Liver (tissue), 9 donors: ENCODE data around the gene NCAM2. TPM values are rescaled to one million over a fixed set of nuclear protein-coding genes. Genes with fewer than 3 reads are reported as not detected.

ENCODE experiments used
- DNase-seq: peaks from one replicate; pipeline ENCODE4 v3.0.0-alpha.2; 2017; ENCODE audit warnings: low spot score
- H3K27ac ChIP-seq, 2 donors: one replicate each; pipeline ENCODE4 v1.7.0; 2013; ENCODE audit warnings: inconsistent platforms in 2 of 2, low read length in 2 of 2, control low read depth in 1 of 2, low read depth in 1 of 2, mild to moderate bottlenecking in 1 of 2
- H3K27me3 ChIP-seq, 4 donors: one replicate each; pipeline versions ENCODE4 v1.6.1 to v1.7.0; 2013; ENCODE audit warnings: low read length in 3 of 4, inconsistent platforms in 1 of 4, mild to moderate bottlenecking in 1 of 4, moderate library complexity in 1 of 4; ENCODE audit not compliant: control insufficient read depth in 4 of 4, insufficient read depth in 4 of 4
- H3K36me3 ChIP-seq, 4 donors: one replicate each; pipeline versions ENCODE4 v1.6.1 to v1.7.0; 2013; ENCODE audit warnings: low read length in 3 of 4, mild to moderate bottlenecking in 3 of 4, low read depth in 1 of 4, moderate library complexity in 1 of 4; ENCODE audit not compliant: control insufficient read depth in 4 of 4, insufficient read depth in 3 of 4
- H3K4me1 ChIP-seq, 4 donors: one replicate each; pipeline versions ENCODE4 v1.6.1 to v1.7.0; 2013; ENCODE audit warnings: low read length in 3 of 4, mild to moderate bottlenecking in 3 of 4, moderate library complexity in 1 of 4; ENCODE audit not compliant: control insufficient read depth in 4 of 4, insufficient read depth in 4 of 4
- H3K4me3 ChIP-seq, 3 donors: one replicate each; pipeline versions ENCODE4 v1.6.1 to v1.7.0; 2013; ENCODE audit warnings: low read length in 3 of 3, control low read depth in 1 of 3, low read depth in 1 of 3, mild to moderate bottlenecking in 1 of 3
- H3K9ac ChIP-seq, 2 donors: one replicate each; pipeline ENCODE4 v1.7.0; 2013; ENCODE audit warnings: low read length in 2 of 2, mild to moderate bottlenecking in 2 of 2, moderate library complexity in 2 of 2, control low read depth in 1 of 2, low read depth in 1 of 2
- H3K9me3 ChIP-seq, 4 donors: one replicate each; pipeline versions ENCODE4 v1.6.1 to v1.7.0; 2013; ENCODE audit warnings: low read length in 3 of 4; ENCODE audit not compliant: control insufficient read depth in 4 of 4
- EGR1 ChIP-seq, 2 donors: IDR thresholded peaks; 2 replicates each; pipeline ENCODE4 v1.6.1; 2016 to 2018; ENCODE audit warnings: antibody characterized with exemption in 2 of 2, low read depth in 2 of 2
- FOXA1 ChIP-seq: IDR thresholded peaks from 2 replicates; pipeline ENCODE4 v1.6.1; 2016; ENCODE audit warnings: antibody characterized with exemption
- FOXA2 ChIP-seq: IDR thresholded peaks from 2 replicates; pipeline ENCODE4 v1.6.1; 2016; ENCODE audit warnings: antibody characterized with exemption
- GABPA ChIP-seq, 2 donors: IDR thresholded peaks in 1 of 2; conservative IDR thresholded peaks in 1 of 2; 2 replicates each; pipeline ENCODE4 v1.6.1; 2016; ENCODE audit warnings: antibody characterized with exemption in 2 of 2, mild to moderate bottlenecking in 1 of 2, moderate library complexity in 1 of 2
- HNF4A ChIP-seq, 2 donors: conservative IDR thresholded peaks; 2 replicates each; pipeline ENCODE4 v1.6.1; 2016; ENCODE audit warnings: antibody characterized with exemption in 2 of 2, mild to moderate bottlenecking in 2 of 2
- HNF4G ChIP-seq: IDR thresholded peaks from 2 replicates; pipeline ENCODE4 v1.6.1; 2016; ENCODE audit warnings: antibody characterized with exemption
- JUND ChIP-seq, 2 donors: IDR thresholded peaks; 2 replicates each; pipeline ENCODE4 v1.6.1; 2016; ENCODE audit warnings: antibody characterized with exemption in 2 of 2
- NR2F2 ChIP-seq: IDR thresholded peaks from 2 replicates; pipeline ENCODE4 v1.6.1; 2016; ENCODE audit warnings: antibody characterized with exemption
- REST ChIP-seq: IDR thresholded peaks from 2 replicates; pipeline ENCODE4 v1.6.1; 2016; ENCODE audit warnings: antibody characterized with exemption, mild to moderate bottlenecking
- RXRA ChIP-seq, 2 donors: IDR thresholded peaks; 2 replicates each; pipeline ENCODE4 v1.6.1; 2017 to 2018; ENCODE audit warnings: antibody characterized with exemption in 2 of 2, mild to moderate bottlenecking in 1 of 2
- TAF1 ChIP-seq: conservative IDR thresholded peaks from 2 replicates; pipeline ENCODE4 v1.6.1; 2016; ENCODE audit warnings: antibody characterized with exemption, mild to moderate bottlenecking
- YY1 ChIP-seq: IDR thresholded peaks from 2 replicates; pipeline ENCODE4 v1.6.1; 2016; ENCODE audit warnings: antibody characterized with exemption, mild to moderate bottlenecking
- WGBS: extraction: QIAGEN DNeasy Blood & Tissue Kit; methylation state at CpG from one replicate; pipeline ENCODE4 v1.1.7; 2013; 5-methylcytosine and 5-hydroxymethylcytosine counted together
- polyA plus RNA-seq, 2 donors: library from polyadenylated mRNA; stranded (reverse) in 1 of 2; unstranded in 1 of 2; fragments of 200-250 nt in 1 of 2; fragments of >200 nt in 1 of 2; fragmentation: Nextera tagmentation in 1 of 2; extraction: Ambion mirVana in 1 of 2; gene quantifications; one replicate each; pipeline versions ENCODE4 v1.2.1 to v1.2.3, GENCODE V29; 2013 to 2015
- total RNA-seq, 2 donors: library from RNA; depleted of rRNA; stranded (reverse); fragments of >200 nt; gene quantifications; one replicate each; pipeline ENCODE4 v1.2.3, GENCODE V29; 2014
- TF ChIP-seq, protein P1 (sequence below): fragments of 150-350 bp; IDR thresholded peaks from 2 replicates; pipeline ENCODE4 v1.5.1; 2017; ENCODE audit warnings: improper control_type of control experiment, low read depth, low read length; ENCODE audit not compliant: missing input control
- TF ChIP-seq, protein P2 (sequence below): IDR thresholded peaks from 2 replicates; pipeline ENCODE4 v1.6.1; 2016; ENCODE audit warnings: antibody characterized with exemption
- TF ChIP-seq, protein P3 (sequence below): IDR thresholded peaks from 2 replicates; pipeline ENCODE4 v1.6.1; 2016; ENCODE audit warnings: antibody characterized with exemption
- donor health status: healthy.
- donor health status: healthy.
- donor health status: healthy.
- donor health status: healthy.
- donor health status: healthy.

Gene NCAM2
- total and polyA plus RNA-seq, 4 donors = 0.06 to 0.51 (median 0.24) TPM

- Histone ChIP-seq H3K4me3 (no peak overlapping the region), H3K27me3 (no peaks in the 10 kb centered on the region), H3K9ac (no peak overlapping the region), H3K4me1 (no peaks in the 10 kb centered on the region), H3K27ac (no peak overlapping the region), H3K9me3 (no peaks in the 10 kb centered on the region), H3K36me3 (no peaks in the 10 kb centered on the region)
- no peak for DNase-seq
- no peak for TF ChIP-seq HNF4G
- TF ChIP-seq FOXA2 = no peak
- TF ChIP-seq HNF4A (conservative IDR thresholded peaks at IDR 0.05) = no peak
- no peak for TF ChIP-seq TAF1
- no peak for TF ChIP-seq NR2F2
- no peak for TF ChIP-seq JUND (IDR thresholded peaks at IDR 0.05)
- TF ChIP-seq, protein P1, sequence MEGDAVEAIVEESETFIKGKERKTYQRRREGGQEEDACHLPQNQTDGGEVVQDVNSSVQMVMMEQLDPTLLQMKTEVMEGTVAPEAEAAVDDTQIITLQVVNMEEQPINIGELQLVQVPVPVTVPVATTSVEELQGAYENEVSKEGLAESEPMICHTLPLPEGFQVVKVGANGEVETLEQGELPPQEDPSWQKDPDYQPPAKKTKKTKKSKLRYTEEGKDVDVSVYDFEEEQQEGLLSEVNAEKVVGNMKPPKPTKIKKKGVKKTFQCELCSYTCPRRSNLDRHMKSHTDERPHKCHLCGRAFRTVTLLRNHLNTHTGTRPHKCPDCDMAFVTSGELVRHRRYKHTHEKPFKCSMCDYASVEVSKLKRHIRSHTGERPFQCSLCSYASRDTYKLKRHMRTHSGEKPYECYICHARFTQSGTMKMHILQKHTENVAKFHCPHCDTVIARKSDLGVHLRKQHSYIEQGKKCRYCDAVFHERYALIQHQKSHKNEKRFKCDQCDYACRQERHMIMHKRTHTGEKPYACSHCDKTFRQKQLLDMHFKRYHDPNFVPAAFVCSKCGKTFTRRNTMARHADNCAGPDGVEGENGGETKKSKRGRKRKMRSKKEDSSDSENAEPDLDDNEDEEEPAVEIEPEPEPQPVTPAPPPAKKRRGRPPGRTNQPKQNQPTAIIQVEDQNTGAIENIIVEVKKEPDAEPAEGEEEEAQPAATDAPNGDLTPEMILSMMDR = no peak
- TF ChIP-seq GABPA (IDR thresholded peaks at IDR 0.05 in 1 of 2, conservative IDR thresholded peaks at IDR 0.05 in 1 of 2) = no peak
- TF ChIP-seq, protein P2, sequence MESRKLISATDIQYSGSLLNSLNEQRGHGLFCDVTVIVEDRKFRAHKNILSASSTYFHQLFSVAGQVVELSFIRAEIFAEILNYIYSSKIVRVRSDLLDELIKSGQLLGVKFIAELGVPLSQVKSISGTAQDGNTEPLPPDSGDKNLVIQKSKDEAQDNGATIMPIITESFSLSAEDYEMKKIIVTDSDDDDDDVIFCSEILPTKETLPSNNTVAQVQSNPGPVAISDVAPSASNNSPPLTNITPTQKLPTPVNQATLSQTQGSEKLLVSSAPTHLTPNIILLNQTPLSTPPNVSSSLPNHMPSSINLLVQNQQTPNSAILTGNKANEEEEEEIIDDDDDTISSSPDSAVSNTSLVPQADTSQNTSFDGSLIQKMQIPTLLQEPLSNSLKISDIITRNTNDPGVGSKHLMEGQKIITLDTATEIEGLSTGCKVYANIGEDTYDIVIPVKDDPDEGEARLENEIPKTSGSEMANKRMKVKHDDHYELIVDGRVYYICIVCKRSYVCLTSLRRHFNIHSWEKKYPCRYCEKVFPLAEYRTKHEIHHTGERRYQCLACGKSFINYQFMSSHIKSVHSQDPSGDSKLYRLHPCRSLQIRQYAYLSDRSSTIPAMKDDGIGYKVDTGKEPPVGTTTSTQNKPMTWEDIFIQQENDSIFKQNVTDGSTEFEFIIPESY = no peak
- no peak for TF ChIP-seq FOXA1
- TF ChIP-seq, protein P3, sequence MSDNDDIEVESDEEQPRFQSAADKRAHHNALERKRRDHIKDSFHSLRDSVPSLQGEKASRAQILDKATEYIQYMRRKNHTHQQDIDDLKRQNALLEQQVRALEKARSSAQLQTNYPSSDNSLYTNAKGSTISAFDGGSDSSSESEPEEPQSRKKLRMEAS = no peak
- TF ChIP-seq REST = no peak
- no peak for TF ChIP-seq EGR1 (IDR thresholded peaks at IDR 0.05; ENCODE audit: low read depth in 2 of 2)
- TF ChIP-seq YY1 = no peak
- no peak for TF ChIP-seq RXRA (IDR thresholded peaks at IDR 0.05)
- 56% methylated on average over 4 of the region's 4 CpGs for WGBS
Measured at GRCh38 chr21:21051109-21052055, 53.2 kb downstream of the NCAM2 start.
